ENCODE results near the gene ENG. TPM values are rescaled to one million over a fixed set of nuclear protein-coding genes. Genes with fewer than 3 reads are reported as not detected.

The ENG gene
- total RNA-seq, 1 experiment from 2014 or later: 0.76 TPM

DNA sequence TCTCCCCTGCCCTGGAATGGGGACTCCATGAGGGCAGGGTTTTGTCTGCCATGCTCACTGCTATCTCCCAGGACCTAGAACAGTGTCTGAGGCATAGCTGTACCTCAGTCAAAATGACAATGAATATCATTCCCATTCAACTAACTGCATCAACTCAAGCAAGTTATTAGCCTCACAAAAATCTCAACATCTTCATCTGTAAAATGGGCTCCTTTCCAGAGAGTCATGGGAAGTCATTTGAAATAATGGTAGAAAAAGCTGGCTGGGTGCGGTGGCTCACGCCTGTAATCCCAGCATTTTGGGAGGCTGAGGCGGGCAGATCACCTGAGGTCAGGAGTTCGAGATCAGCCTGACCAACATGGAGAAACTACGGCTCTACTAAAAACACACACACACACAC, 85.4 kb downstream of the ENG start:
- Histone ChIP-seq H3K9ac (ENCODE audit: low read length) (no peak overlapping the region), H2AFZ (ENCODE audit: low read depth, low read length, poor library complexity, severe bottlenecking) (no peak overlapping the region), H3K4me1 (ENCODE audit: control insufficient read depth in 1 of 2, insufficient read depth in 2 of 2, low read length in 2 of 2) (peaks cover 13 to 21% of the 10 kb centered on the region in 2 experiments), H3K27ac (ENCODE audit: low read depth, low read length) (no peak overlapping the region), H3K4me3 (replicated peaks in 1 of 2; ENCODE audit: low read depth in 1 of 2, low read length in 2 of 2) (no peak overlapping the region), H3K4me2 (ENCODE audit: low read length) (no peak overlapping the region), H3K9me3 (ENCODE audit: control insufficient read depth in 1 of 2, insufficient read depth in 1 of 2, low read depth in 1 of 2, low read length in 2 of 2) (no peaks in the 10 kb centered on the region), H3K79me2 (ENCODE audit: insufficient read depth, low read length) (no peaks in the 10 kb centered on the region), H3K9me2 (ENCODE audit: insufficient read depth) (no peaks in the 10 kb centered on the region), H3K36me3 (ENCODE audit: control insufficient read depth in 1 of 2, insufficient read depth in 2 of 2, low read length in 2 of 2) (no peaks in the 10 kb centered on the region), H4K20me1 (ENCODE audit: insufficient read depth) (no peaks in the 10 kb centered on the region), H3K27me3 (ENCODE audit: insufficient read depth, low read length) (no peaks in the 10 kb centered on the region)
- no peak for TF ChIP-seq ZFX (IDR thresholded peaks at IDR 0.05)
- TF ChIP-seq EGR1 (IDR thresholded peaks at IDR 0.05; ENCODE audit: low read depth): no peak
- no peak for TF ChIP-seq ELF1 (IDR thresholded peaks at IDR 0.05; ENCODE audit: borderline replicate concordance, low read depth)
- TF ChIP-seq ATF3 (IDR thresholded peaks at IDR 0.05): no peak
- TF ChIP-seq CBX3 (IDR thresholded peaks at IDR 0.05; ENCODE audit: low read depth): no peak
- TF ChIP-seq POLR2A (IDR thresholded peaks at IDR 0.05; ENCODE audit: borderline replicate concordance, extremely low read depth, insufficient read depth, insufficient read length): no peak
- no peak for TF ChIP-seq TCF7L2 (IDR thresholded peaks at IDR 0.05; ENCODE audit: borderline replicate concordance, extremely low read depth, insufficient read depth, insufficient read length)
- TF ChIP-seq FOSL1 (IDR thresholded peaks at IDR 0.05; ENCODE audit: low read depth): no peak
- TF ChIP-seq, protein P1, sequence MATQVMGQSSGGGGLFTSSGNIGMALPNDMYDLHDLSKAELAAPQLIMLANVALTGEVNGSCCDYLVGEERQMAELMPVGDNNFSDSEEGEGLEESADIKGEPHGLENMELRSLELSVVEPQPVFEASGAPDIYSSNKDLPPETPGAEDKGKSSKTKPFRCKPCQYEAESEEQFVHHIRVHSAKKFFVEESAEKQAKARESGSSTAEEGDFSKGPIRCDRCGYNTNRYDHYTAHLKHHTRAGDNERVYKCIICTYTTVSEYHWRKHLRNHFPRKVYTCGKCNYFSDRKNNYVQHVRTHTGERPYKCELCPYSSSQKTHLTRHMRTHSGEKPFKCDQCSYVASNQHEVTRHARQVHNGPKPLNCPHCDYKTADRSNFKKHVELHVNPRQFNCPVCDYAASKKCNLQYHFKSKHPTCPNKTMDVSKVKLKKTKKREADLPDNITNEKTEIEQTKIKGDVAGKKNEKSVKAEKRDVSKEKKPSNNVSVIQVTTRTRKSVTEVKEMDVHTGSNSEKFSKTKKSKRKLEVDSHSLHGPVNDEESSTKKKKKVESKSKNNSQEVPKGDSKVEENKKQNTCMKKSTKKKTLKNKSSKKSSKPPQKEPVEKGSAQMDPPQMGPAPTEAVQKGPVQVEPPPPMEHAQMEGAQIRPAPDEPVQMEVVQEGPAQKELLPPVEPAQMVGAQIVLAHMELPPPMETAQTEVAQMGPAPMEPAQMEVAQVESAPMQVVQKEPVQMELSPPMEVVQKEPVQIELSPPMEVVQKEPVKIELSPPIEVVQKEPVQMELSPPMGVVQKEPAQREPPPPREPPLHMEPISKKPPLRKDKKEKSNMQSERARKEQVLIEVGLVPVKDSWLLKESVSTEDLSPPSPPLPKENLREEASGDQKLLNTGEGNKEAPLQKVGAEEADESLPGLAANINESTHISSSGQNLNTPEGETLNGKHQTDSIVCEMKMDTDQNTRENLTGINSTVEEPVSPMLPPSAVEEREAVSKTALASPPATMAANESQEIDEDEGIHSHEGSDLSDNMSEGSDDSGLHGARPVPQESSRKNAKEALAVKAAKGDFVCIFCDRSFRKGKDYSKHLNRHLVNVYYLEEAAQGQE (IDR thresholded peaks at IDR 0.05; ENCODE audit: low read depth): no peak
- ATAC-seq: no peak
- CTCF ChIA-PET: no interaction called here
- DNase-seq (ENCODE audit: low read depth, low spot score): no peak
- BruUV-seq (replicated peaks): no TSS peak
- POLR2A ChIA-PET: no interaction called here
- RAD21 ChIA-PET (ENCODE audit: low non-redundant PET in 1 of 2, low total read pairs in 2 of 2, uncharacterized antibody in 2 of 2, unreplicated experiment in 2 of 2): no interaction called here
- intact Hi-C loops (cut with micrococcal nuclease): no loop called here
